HEK293T (cell line): ENCODE results near the gene PI16.

Experiments used
- BHLHE40 ChIP-seq: fragments of 450-650 bp; IDR thresholded peaks from 2 replicates; pipeline ENCODE4 v1.6.1; 2016; ENCODE audit warnings: mild to moderate bottlenecking, moderate library complexity, borderline replicate concordance
- ELF4 ChIP-seq: fragments of 450-650 bp; IDR thresholded peaks from 2 replicates; pipeline ENCODE4 v1.6.1; 2017; ENCODE audit warnings: antibody characterized with exemption
- FOXK2 ChIP-seq: fragments of 450-650 bp; IDR thresholded peaks from 2 replicates; pipeline ENCODE4 v1.6.1; 2016; ENCODE audit warnings: mild to moderate bottlenecking
- FOXM1 ChIP-seq: fragments of 450-650 bp; IDR thresholded peaks from 2 replicates; pipeline ENCODE4 v1.6.1; 2017; ENCODE audit warnings: mild to moderate bottlenecking, borderline replicate concordance
- ZNF384 ChIP-seq: fragments of 450-650 bp; IDR thresholded peaks from 2 replicates; pipeline ENCODE4 v1.6.1; 2016

- no peak for TF ChIP-seq FOXM1
- TF ChIP-seq FOXK2, result no peak
- no peak for TF ChIP-seq ELF4
- no peak for TF ChIP-seq BHLHE40
- TF ChIP-seq ZNF384, result no peak
Observed at GRCh38 chr6:36945301-36945700, 9.2 kb upstream of the PI16 start.
